GM12878 (cell line): ENCODE results near the gene DIAPH1.

Experiments
- EZH2 ChIP-seq: IDR thresholded peaks from 2 replicates; pipeline ENCODE4 v1.6.1; 2012; ENCODE audit warnings: low read depth, mild to moderate bottlenecking, control low read depth, inconsistent platforms, low read length, borderline replicate concordance; ENCODE audit not compliant: control insufficient read depth
- HCFC1 ChIP-seq: fragments of 150-350 bp; IDR thresholded peaks from 2 replicates; pipeline ENCODE4 v1.6.1; 2014; ENCODE audit warnings: low read length
- RCOR1 ChIP-seq: conservative IDR thresholded peaks from 2 replicates; pipeline ENCODE4 v1.6.1; 2012; ENCODE audit warnings: low read depth, low read length, improper control_type of control experiment
- SIN3A ChIP-seq: IDR thresholded peaks from 2 replicates; pipeline ENCODE4 v1.6.1; 2012; ENCODE audit warnings: low read depth, low read length, improper control_type of control experiment
- SUZ12 ChIP-seq: fragments of 200-600 bp; sonication (generic); IDR thresholded peaks from one replicate; pipeline ENCODE4 v1.6.1; 2018; ENCODE audit warnings: antibody characterized with exemption, mild to moderate bottlenecking; ENCODE audit not compliant: unreplicated experiment
- TAF1 ChIP-seq: IDR thresholded peaks from 2 replicates; pipeline ENCODE4 v1.6.1; 2011; ENCODE audit warnings: mild to moderate bottlenecking, low read depth, low read length, borderline replicate concordance
- TF ChIP-seq, protein P1 (sequence below), 3 experiments: IDR thresholded peaks in 2 of 3; conservative IDR thresholded peaks in 1 of 3; 2 replicates each; pipeline ENCODE4 v1.5.1; 2011; ENCODE audit warnings: low read depth in 3 of 3, low read length in 3 of 3, mild to moderate bottlenecking in 3 of 3, control low read depth in 2 of 3, moderate library complexity in 2 of 3, inconsistent platforms in 1 of 3, mixed read lengths in 1 of 3; ENCODE audit not compliant: control insufficient read depth in 2 of 3, insufficient read depth in 1 of 3; ENCODE audit errors: extremely low read depth in 1 of 3

DNA sequence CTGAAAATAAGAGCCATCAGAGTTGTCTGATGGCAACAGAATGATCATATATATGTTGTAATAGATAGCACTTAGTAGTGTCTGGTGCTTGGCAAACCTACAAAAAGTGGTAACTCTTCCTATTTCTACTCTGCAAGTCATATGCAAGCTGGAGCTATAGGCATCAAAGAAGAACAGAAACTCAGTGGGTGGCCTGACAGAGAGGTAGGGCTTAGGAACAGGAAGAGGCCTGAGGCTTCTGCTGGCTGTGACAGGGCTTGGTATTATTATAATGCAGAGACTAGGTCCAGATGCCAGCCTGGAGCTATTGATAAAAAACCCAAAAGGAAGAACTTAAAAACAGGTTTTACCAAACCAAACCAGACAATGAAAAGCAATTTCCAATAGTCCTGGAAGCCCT, 4.4 kb upstream of the DIAPH1 start:
- no peak for TF ChIP-seq HCFC1
- no peak for TF ChIP-seq TAF1
- TF ChIP-seq, protein P1, sequence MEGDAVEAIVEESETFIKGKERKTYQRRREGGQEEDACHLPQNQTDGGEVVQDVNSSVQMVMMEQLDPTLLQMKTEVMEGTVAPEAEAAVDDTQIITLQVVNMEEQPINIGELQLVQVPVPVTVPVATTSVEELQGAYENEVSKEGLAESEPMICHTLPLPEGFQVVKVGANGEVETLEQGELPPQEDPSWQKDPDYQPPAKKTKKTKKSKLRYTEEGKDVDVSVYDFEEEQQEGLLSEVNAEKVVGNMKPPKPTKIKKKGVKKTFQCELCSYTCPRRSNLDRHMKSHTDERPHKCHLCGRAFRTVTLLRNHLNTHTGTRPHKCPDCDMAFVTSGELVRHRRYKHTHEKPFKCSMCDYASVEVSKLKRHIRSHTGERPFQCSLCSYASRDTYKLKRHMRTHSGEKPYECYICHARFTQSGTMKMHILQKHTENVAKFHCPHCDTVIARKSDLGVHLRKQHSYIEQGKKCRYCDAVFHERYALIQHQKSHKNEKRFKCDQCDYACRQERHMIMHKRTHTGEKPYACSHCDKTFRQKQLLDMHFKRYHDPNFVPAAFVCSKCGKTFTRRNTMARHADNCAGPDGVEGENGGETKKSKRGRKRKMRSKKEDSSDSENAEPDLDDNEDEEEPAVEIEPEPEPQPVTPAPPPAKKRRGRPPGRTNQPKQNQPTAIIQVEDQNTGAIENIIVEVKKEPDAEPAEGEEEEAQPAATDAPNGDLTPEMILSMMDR (IDR thresholded peaks at IDR 0.05 in 2 of 3, conservative IDR thresholded peaks at IDR 0.05 in 1 of 3; ENCODE audit: control insufficient read depth in 2 of 3, extremely low read depth in 1 of 3, insufficient read depth in 1 of 3, low read depth in 3 of 3, low read length in 3 of 3) = no peak
- TF ChIP-seq EZH2 = no peak
- TF ChIP-seq SIN3A = no peak
- no peak for TF ChIP-seq SUZ12
- TF ChIP-seq RCOR1 = no peak
